ENCODE results near the gene TRHDE.
A peak's percentile ranks its signal among the peaks of the same experiment; 100 is the strongest.

The TRHDE gene

DNA sequence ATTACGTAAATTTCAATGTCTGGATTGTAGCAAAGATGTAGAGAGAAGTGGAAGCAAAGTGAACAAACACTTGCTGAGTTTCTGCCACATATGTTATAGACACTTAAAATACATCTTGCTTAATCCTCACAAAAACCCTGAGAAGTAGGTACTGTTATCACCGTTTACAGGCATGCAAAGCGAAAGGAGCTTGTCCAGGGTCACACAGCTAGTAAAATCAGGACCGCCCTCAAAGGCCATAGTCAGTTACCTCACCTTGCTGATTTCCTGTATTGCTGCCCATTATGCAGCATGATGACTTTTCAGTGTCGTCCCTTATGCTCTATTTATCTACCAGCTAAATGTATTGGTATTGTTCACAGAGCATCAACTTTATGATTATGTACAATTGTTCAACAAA is 39.8 kb downstream of the TRHDE start:
- Histone ChIP-seq H2AFZ (ENCODE audit: low read length) (no peak overlapping the region), H2BK15ac (ENCODE audit: low read length) (no peak overlapping the region), H2BK5ac (ENCODE audit: low read length) (no peak overlapping the region), H3K9me3 (replicated peaks in 1 of 2; ENCODE audit: control insufficient read depth in 2 of 2, insufficient read depth in 1 of 2, low read depth in 1 of 2, low read length in 2 of 2) (no peaks in the 10 kb centered on the region), H4K91ac (ENCODE audit: low read depth, low read length, poor library complexity) (no peak overlapping the region), H3K18ac (ENCODE audit: low read length) (no peak overlapping the region), H3K9ac (ENCODE audit: low read depth, low read length, poor library complexity) (no peak overlapping the region), H3K4me2 (ENCODE audit: insufficient read depth, low read length, poor library complexity, severe bottlenecking) (no peak overlapping the region), H3K79me1 (ENCODE audit: low read depth, low read length) (no peaks in the 10 kb centered on the region), H2AK5ac (ENCODE audit: low read depth, low read length) (no peak overlapping the region), H3K23ac (ENCODE audit: low read depth, low read length, poor library complexity) (no peak overlapping the region), H2BK12ac (ENCODE audit: low read length) (no peak overlapping the region), H2BK120ac (ENCODE audit: low read depth, low read length) (no peak overlapping the region), H3K27ac (replicated peaks; ENCODE audit: low read length) (no peak overlapping the region), H3K27me3 (ENCODE audit: control insufficient read depth in 3 of 3, insufficient read depth in 3 of 3, low read depth in 1 of 3, low read length in 3 of 3) (no peaks in the 10 kb centered on the region), H4K8ac (ENCODE audit: low read depth, low read length) (no peak overlapping the region), H3K4me1 (ENCODE audit: control insufficient read depth in 2 of 2, insufficient read depth in 1 of 2, low read depth in 1 of 2, low read length in 2 of 2) (peaks cover 0 to 4% of the 10 kb centered on the region in 2 donors), H3K4me3 (ENCODE audit: low read length in 2 of 2) (no peak overlapping the region), H3K14ac (ENCODE audit: low read length) (no peak overlapping the region), H3K4ac (ENCODE audit: low read length) (no peak overlapping the region), H3K36me3 (replicated peaks in 1 of 2; ENCODE audit: control insufficient read depth in 2 of 2, insufficient read depth in 2 of 2, low read length in 2 of 2) (no peaks in the 10 kb centered on the region)
- WGBS, 2 donors (ENCODE audit: extremely low coverage in 2 of 2, insufficient read length in 2 of 2, insufficient replicate concordance in 1 of 2): no CpG with 5 or more reads among the region's 5 CpGs
- no peak for DNase-seq (ENCODE audit: low spot score)

DNA sequence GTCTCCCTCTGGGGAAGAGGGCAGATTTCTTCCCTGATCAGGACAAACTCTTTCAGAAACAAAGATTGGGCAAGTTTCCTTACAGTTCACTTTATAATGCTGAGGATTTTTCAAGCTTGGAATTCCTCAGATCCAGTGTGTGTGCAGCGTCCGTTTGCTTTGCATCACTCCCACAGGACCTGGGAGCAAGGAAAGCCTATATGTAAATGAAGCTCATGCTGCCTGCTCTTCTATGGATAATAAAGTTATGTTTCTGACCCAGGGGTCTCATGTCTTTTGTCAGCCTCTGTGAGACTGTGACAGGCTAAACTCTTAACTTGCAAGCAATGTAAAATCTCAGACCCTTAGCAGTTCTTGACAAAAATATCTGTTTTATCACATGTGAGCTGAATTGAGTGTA is 41.6 kb downstream of the TRHDE start:
- H3K4me1 ChIP-seq (ENCODE audit: control insufficient read depth in 2 of 2, insufficient read depth in 1 of 2, low read depth in 1 of 2, low read length in 2 of 2): peaks cover 0 to 4% of the 10 kb centered on the region in 2 donors
- WGBS, 2 donors (ENCODE audit: extremely low coverage in 2 of 2, insufficient read length in 2 of 2, insufficient replicate concordance in 1 of 2): no CpG with 5 or more reads among the region's 2 CpGs

DNA sequence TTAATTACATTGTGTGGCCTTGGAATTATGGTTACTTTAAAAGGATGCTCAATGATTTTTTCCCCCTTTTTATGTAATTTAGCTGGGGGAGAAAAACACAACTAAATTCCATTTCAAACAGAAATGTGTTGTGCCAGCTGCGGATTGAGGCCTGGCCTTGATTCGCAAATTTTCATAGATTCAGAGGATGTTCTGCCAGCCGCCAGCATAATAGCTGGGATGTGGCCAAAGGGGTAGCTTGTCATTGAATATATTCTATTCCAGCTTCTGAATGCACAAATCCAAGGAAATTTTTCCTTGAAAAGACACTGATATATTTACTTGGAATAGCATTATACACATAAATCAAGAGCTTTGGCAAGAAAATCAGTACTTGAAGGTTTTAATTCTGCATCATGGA is 43.7 kb downstream of the TRHDE start:
- no CpG with 5 or more reads among the region's 3 CpGs for WGBS, 2 donors (ENCODE audit: extremely low coverage in 2 of 2, insufficient read length in 2 of 2, insufficient replicate concordance in 1 of 2)

More for the DNA sequence above, 41.6 kb downstream of the TRHDE start:
- H3K18ac ChIP-seq (ENCODE audit: low read length): no peak overlapping the region
- no peak overlapping the region for H3K14ac ChIP-seq (ENCODE audit: low read length)
- H3K9ac ChIP-seq (ENCODE audit: low read depth, low read length, poor library complexity): no peak overlapping the region
- no peak overlapping the region for H2AK5ac ChIP-seq (ENCODE audit: low read depth, low read length)
- H3K4me3 ChIP-seq (ENCODE audit: low read length in 2 of 2): no peak overlapping the region
- H3K4me2 ChIP-seq (ENCODE audit: insufficient read depth, low read length, poor library complexity, severe bottlenecking): no peak overlapping the region
- H3K9me3 ChIP-seq (replicated peaks in 1 of 2; ENCODE audit: control insufficient read depth in 2 of 2, insufficient read depth in 1 of 2, low read depth in 1 of 2, low read length in 2 of 2): no peaks in the 10 kb centered on the region
- no peak overlapping the region for H3K27ac ChIP-seq (replicated peaks; ENCODE audit: low read length)
- no peak overlapping the region for H2BK120ac ChIP-seq (ENCODE audit: low read depth, low read length)
- H3K27me3 ChIP-seq (ENCODE audit: control insufficient read depth in 3 of 3, insufficient read depth in 3 of 3, low read depth in 1 of 3, low read length in 3 of 3): no peaks in the 10 kb centered on the region
- H3K4ac ChIP-seq (ENCODE audit: low read length): no peak overlapping the region
- no peak for DNase-seq (ENCODE audit: low spot score)
- H3K23ac ChIP-seq (ENCODE audit: low read depth, low read length, poor library complexity): no peak overlapping the region
- no peaks in the 10 kb centered on the region for H3K36me3 ChIP-seq (replicated peaks in 1 of 2; ENCODE audit: control insufficient read depth in 2 of 2, insufficient read depth in 2 of 2, low read length in 2 of 2)
- H4K8ac ChIP-seq (ENCODE audit: low read depth, low read length): no peak overlapping the region
- peak overlapping the region; percentile 66 for H2AFZ ChIP-seq (ENCODE audit: low read length)
- H2BK15ac ChIP-seq (ENCODE audit: low read length): no peak overlapping the region
- no peak overlapping the region for H2BK5ac ChIP-seq (ENCODE audit: low read length)
- no peak overlapping the region for H2BK12ac ChIP-seq (ENCODE audit: low read length)
- no peak overlapping the region for H4K91ac ChIP-seq (ENCODE audit: low read depth, low read length, poor library complexity)
- H3K79me1 ChIP-seq (ENCODE audit: low read depth, low read length): no peaks in the 10 kb centered on the region

DNA sequence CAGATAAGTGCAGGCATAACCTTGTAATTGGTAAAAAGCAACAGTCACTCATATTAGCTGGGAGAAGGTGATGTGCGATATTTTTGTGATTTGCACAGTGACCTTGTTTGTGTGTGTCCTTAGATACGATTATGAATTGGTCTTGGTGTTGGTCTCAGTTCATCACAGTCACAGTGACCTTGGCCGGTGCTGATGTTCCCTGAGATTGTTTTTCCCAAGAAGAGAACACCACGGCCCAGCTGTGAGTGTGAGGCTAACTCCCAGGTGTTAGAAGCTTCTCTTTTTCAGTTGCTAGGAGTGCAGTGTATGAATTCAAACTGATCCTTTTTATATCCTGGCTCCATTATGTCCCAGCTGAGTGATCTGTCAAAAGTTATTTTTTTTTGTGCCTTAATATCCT is 46.2 kb downstream of the TRHDE start:
- Histone ChIP-seq H3K23ac (ENCODE audit: low read depth, low read length, poor library complexity) (no peak overlapping the region), H3K14ac (ENCODE audit: low read length) (no peak overlapping the region), H2AK5ac (ENCODE audit: low read depth, low read length) (no peak overlapping the region), H3K18ac (ENCODE audit: low read length) (no peak overlapping the region), H2BK120ac (ENCODE audit: low read depth, low read length) (no peak overlapping the region), H3K27me3 (ENCODE audit: control insufficient read depth in 3 of 3, insufficient read depth in 3 of 3, low read depth in 1 of 3, low read length in 3 of 3) (no peaks in the 10 kb centered on the region), H3K79me1 (ENCODE audit: low read depth, low read length) (no peaks in the 10 kb centered on the region), H2BK12ac (ENCODE audit: low read length) (no peak overlapping the region), H3K36me3 (replicated peaks in 1 of 2; ENCODE audit: control insufficient read depth in 2 of 2, insufficient read depth in 2 of 2, low read length in 2 of 2) (no peaks in the 10 kb centered on the region), H2BK15ac (ENCODE audit: low read length) (no peak overlapping the region), H4K8ac (ENCODE audit: low read depth, low read length) (no peak overlapping the region), H2AFZ (ENCODE audit: low read length) (no peak overlapping the region), H3K9ac (ENCODE audit: low read depth, low read length, poor library complexity) (no peak overlapping the region), H4K91ac (ENCODE audit: low read depth, low read length, poor library complexity) (no peak overlapping the region), H3K4me2 (ENCODE audit: insufficient read depth, low read length, poor library complexity, severe bottlenecking) (no peak overlapping the region), H3K4me1 (ENCODE audit: control insufficient read depth in 2 of 2, insufficient read depth in 1 of 2, low read depth in 1 of 2, low read length in 2 of 2) (peaks cover 0 to 3% of the 10 kb centered on the region in 2 donors), H2BK5ac (ENCODE audit: low read length) (no peak overlapping the region), H3K4me3 (ENCODE audit: low read length in 2 of 2) (no peak overlapping the region), H3K9me3 (replicated peaks in 1 of 2; ENCODE audit: control insufficient read depth in 2 of 2, insufficient read depth in 1 of 2, low read depth in 1 of 2, low read length in 2 of 2) (no peaks in the 10 kb centered on the region), H3K27ac (replicated peaks; ENCODE audit: low read length) (no peak overlapping the region), H3K4ac (ENCODE audit: low read length) (no peak overlapping the region)
- no CpG with 5 or more reads among the region's 4 CpGs for WGBS, 2 donors (ENCODE audit: extremely low coverage in 2 of 2, insufficient read length in 2 of 2, insufficient replicate concordance in 1 of 2)
- no peak for DNase-seq (ENCODE audit: low spot score)

More for the DNA sequence above, 43.7 kb downstream of the TRHDE start:
- no peak overlapping the region for H3K4me2 ChIP-seq (ENCODE audit: insufficient read depth, low read length, poor library complexity, severe bottlenecking)
- H3K14ac ChIP-seq (ENCODE audit: low read length): no peak overlapping the region
- H3K4ac ChIP-seq (ENCODE audit: low read length): no peak overlapping the region
- no peaks in the 10 kb centered on the region for H3K79me1 ChIP-seq (ENCODE audit: low read depth, low read length)
- H2AFZ ChIP-seq (ENCODE audit: low read length): no peak overlapping the region
- no peaks in the 10 kb centered on the region for H3K36me3 ChIP-seq (replicated peaks in 1 of 2; ENCODE audit: control insufficient read depth in 2 of 2, insufficient read depth in 2 of 2, low read length in 2 of 2)
- no peak overlapping the region for H3K18ac ChIP-seq (ENCODE audit: low read length)
- no peak overlapping the region for H2AK5ac ChIP-seq (ENCODE audit: low read depth, low read length)
- H3K9ac ChIP-seq (ENCODE audit: low read depth, low read length, poor library complexity): no peak overlapping the region
- no peak overlapping the region for H2BK12ac ChIP-seq (ENCODE audit: low read length)
- no peak overlapping the region for H2BK120ac ChIP-seq (ENCODE audit: low read depth, low read length)
- no peak overlapping the region for H3K4me3 ChIP-seq (ENCODE audit: low read length in 2 of 2)
- H3K4me1 ChIP-seq (ENCODE audit: control insufficient read depth in 2 of 2, insufficient read depth in 1 of 2, low read depth in 1 of 2, low read length in 2 of 2): peaks cover 0 to 4% of the 10 kb centered on the region in 2 donors
- H3K23ac ChIP-seq (ENCODE audit: low read depth, low read length, poor library complexity): no peak overlapping the region
- no peaks in the 10 kb centered on the region for H3K9me3 ChIP-seq (replicated peaks in 1 of 2; ENCODE audit: control insufficient read depth in 2 of 2, insufficient read depth in 1 of 2, low read depth in 1 of 2, low read length in 2 of 2)
- H3K27me3 ChIP-seq (ENCODE audit: control insufficient read depth in 3 of 3, insufficient read depth in 3 of 3, low read depth in 1 of 3, low read length in 3 of 3): no peaks in the 10 kb centered on the region
- no peak for DNase-seq (ENCODE audit: low spot score)
- no peak overlapping the region for H4K8ac ChIP-seq (ENCODE audit: low read depth, low read length)
- H3K27ac ChIP-seq (replicated peaks; ENCODE audit: low read length): no peak overlapping the region
- no peak overlapping the region for H2BK15ac ChIP-seq (ENCODE audit: low read length)
- H4K91ac ChIP-seq (ENCODE audit: low read depth, low read length, poor library complexity): no peak overlapping the region
- no peak overlapping the region for H2BK5ac ChIP-seq (ENCODE audit: low read length)

Data from neuronal stem cell (in vitro differentiated cells).